Umbilical cord (tissue), 1 donor: ENCODE measurements around the gene DEFB129. TPM values are rescaled to one million over a fixed set of nuclear protein-coding genes. Genes with fewer than 3 reads are reported as not detected.

Experiments
- total RNA-seq: library from RNA; depleted of rRNA; stranded (reverse); fragments of >200 nt; gene quantifications from one replicate; pipeline ENCODE4 v1.2.3, GENCODE V29; 2014; ENCODE audit warnings: low replicate concordance; ENCODE audit not compliant: insufficient read depth

DEFB129 gene
- total RNA-seq, 1 donor from 2014 or later, result not detected

Other genes starting within 250 kb of the DEFB129 start
- gene DEFB125, start 139.6 kb upstream of the DEFB129 start, total RNA-seq, result not detected
- not detected for gene DEFB126, start 84.7 kb upstream of the DEFB129 start, total RNA-seq
- not detected for gene DEFB127, start 69.8 kb upstream of the DEFB129 start, total RNA-seq
- gene DEFB128, start 37.5 kb upstream of the DEFB129 start, total RNA-seq, result not detected
- gene DEFB132, start 30.5 kb downstream of the DEFB129 start, total RNA-seq, result 2.4 TPM
- not detected for gene C20orf96, start 63.5 kb downstream of the DEFB129 start, total RNA-seq
- 40.0 TPM for gene ZCCHC3, start 70.3 kb downstream of the DEFB129 start, total RNA-seq
- gene SOX12, start 98.3 kb downstream of the DEFB129 start, total RNA-seq, result 4.1 TPM
- 13.2 TPM for gene NRSN2, start 119.9 kb downstream of the DEFB129 start, total RNA-seq
- 10.8 TPM for gene TRIB3, start 153.5 kb downstream of the DEFB129 start, total RNA-seq
- gene RBCK1, start 181.0 kb downstream of the DEFB129 start, total RNA-seq, result 41.2 TPM
- 20.9 TPM for gene TBC1D20, start 235.3 kb downstream of the DEFB129 start, total RNA-seq